K562 (cell line): ENCODE data around the gene DNMT1. TPM values are rescaled to one million over a fixed set of nuclear protein-coding genes. Genes with fewer than 3 reads are reported as not detected.

ENCODE experiments used
- ATF1 ChIP-seq, 2 experiments: fragments of 450-650 bp in 1 of 2; IDR thresholded peaks; 2 replicates each; pipeline ENCODE4 v1.6.1; 2016; ENCODE audit warnings: missing compliant biosample characterization in 1 of 2, missing genetic modification characterization in 1 of 2
- BRD4 ChIP-seq: fragments of 200-600 bp; sonication (generic); IDR thresholded peaks from 2 replicates; pipeline ENCODE4 v1.6.1; 2017; ENCODE audit warnings: inconsistent platforms
- CBX8 ChIP-seq: fragments of 200-600 bp; sonication (generic); IDR thresholded peaks from 2 replicates; pipeline ENCODE4 v1.6.1; 2012; ENCODE audit warnings: borderline replicate concordance, mixed run types, low read depth, mild to moderate bottlenecking, moderate library complexity, mixed read lengths, low read length, control low read depth, inconsistent platforms; ENCODE audit not compliant: poor library complexity, severe bottlenecking; ENCODE audit errors: extremely low read depth
- E2F6 ChIP-seq, 2 experiments: IDR thresholded peaks; 2 replicates each; pipeline ENCODE4 v1.6.1; 2011; ENCODE audit warnings: borderline replicate concordance in 1 of 2, control low read depth in 1 of 2, low read depth in 1 of 2, low read length in 1 of 2, mild to moderate bottlenecking in 1 of 2, mixed read lengths in 1 of 2, moderate library complexity in 1 of 2; ENCODE audit not compliant: insufficient read depth in 1 of 2, insufficient read length in 1 of 2, poor library complexity in 1 of 2, severe bottlenecking in 1 of 2; ENCODE audit errors: extremely low read depth in 1 of 2
- E4F1 ChIP-seq: fragments of 250-450 bp; sonication (Bioruptor Pico); IDR thresholded peaks from 2 replicates; pipeline ENCODE4 v1.5.0; 2021; ENCODE audit warnings: mild to moderate bottlenecking, borderline replicate concordance
- KDM1A ChIP-seq, 2 experiments: fragments of 450-650 bp; IDR thresholded peaks; 2 replicates each; pipeline ENCODE4 v1.6.1; 2016; ENCODE audit warnings: mild to moderate bottlenecking in 2 of 2
- KHSRP ChIP-seq: fragments of 450-650 bp; IDR thresholded peaks from 2 replicates; pipeline ENCODE4 v1.6.1; 2017
- L3MBTL2 ChIP-seq: fragments of 450-650 bp; IDR thresholded peaks from 2 replicates; pipeline ENCODE4 v1.6.1; 2016; ENCODE audit warnings: mild to moderate bottlenecking, moderate library complexity
- MYC ChIP-seq, 2 experiments: fragments of 250-450 bp in 1 of 2; sonication (Bioruptor Pico) in 1 of 2; IDR thresholded peaks; 2 replicates each; pipeline versions ENCODE4 v1.5.1 to v1.6.1; 2012 to 2021; ENCODE audit warnings: low read depth in 2 of 2, borderline replicate concordance in 1 of 2, improper control_type of control experiment in 1 of 2, low read length in 1 of 2, mild to moderate bottlenecking in 1 of 2, moderate library complexity in 1 of 2
- RBFOX2 ChIP-seq: fragments of 200-400 bp; formaldehyde crosslinking; IDR thresholded peaks from 2 replicates; pipeline ENCODE4 v1.6.1; 2017; ENCODE audit warnings: low read depth, mild to moderate bottlenecking, low read length, moderate library complexity
- TAF7 ChIP-seq: fragments of 450-650 bp; IDR thresholded peaks from 2 replicates; pipeline ENCODE4 v1.6.1; 2016; ENCODE audit warnings: missing genetic modification characterization, missing compliant biosample characterization
- TOE1 ChIP-seq, 2 experiments: fragments of 450-650 bp in 1 of 2; sonication (generic) in 1 of 2; formaldehyde crosslinking in 1 of 2; IDR thresholded peaks; 2 replicates each; pipeline versions ENCODE4 v1.7.1 to v1.8.0; 2016 to 2022; ENCODE audit warnings: borderline replicate concordance in 2 of 2, mild to moderate bottlenecking in 2 of 2, antibody characterized with exemption in 1 of 2, inconsistent platforms in 1 of 2, low read depth in 1 of 2, missing genetic modification reagents in 1 of 2, moderate library complexity in 1 of 2
- UBTF ChIP-seq, 2 experiments: IDR thresholded peaks; 2 replicates each; pipeline ENCODE4 v1.6.1; 2012; ENCODE audit warnings: improper control_type of control experiment in 2 of 2, low read depth in 2 of 2, low read length in 2 of 2, borderline replicate concordance in 1 of 2
- ZNF511 ChIP-seq: sonication (generic); formaldehyde crosslinking; IDR thresholded peaks from 2 replicates; pipeline ENCODE4 v1.8.0; 2022; ENCODE audit warnings: mild to moderate bottlenecking, missing genetic modification reagents
- ZNF75A ChIP-seq: fragments of 450-650 bp; formaldehyde crosslinking; IDR thresholded peaks from 2 replicates; pipeline ENCODE4 v1.4.0; 2020; ENCODE audit warnings: mild to moderate bottlenecking
- polyA plus RNA-seq, 8 experiments: library from polyadenylated mRNA; depleted of rRNA in 4 of 8; stranded (reverse) in 5 of 8; unstranded in 3 of 8; fragments of >200 nt; fragmentation: Nextera tagmentation in 2 of 8; fragmentation: Illumina TruSeq in 1 of 8; extraction: Ambion mirVana in 2 of 8; extraction: Trizol in 1 of 8; gene quantifications; 2 replicates each; pipeline versions ENCODE4 v1.2.1 to v1.2.3, GENCODE V29; 2011 to 2014; ENCODE audit warnings: inconsistent platforms in 1 of 8, missing spikeins in 1 of 8
- total RNA-seq, 7 experiments: library from RNA; depleted of rRNA in 6 of 7; stranded (reverse); fragments of >200 nt in 6 of 7; fragmentation: Illumina TruSeq in 2 of 7; extraction: Trizol in 2 of 7; gene quantifications; 2 replicates each; pipeline versions ENCODE4 v1.2.1 to v1.2.3, GENCODE V29; 2011 to 2021; ENCODE audit warnings: low replicate concordance in 1 of 7

The DNMT1 gene
- total and polyA plus RNA-seq, 9 of the 15 experiments (the other 6 are each of a cell fraction or from before 2014, with no cell fraction given) = 80.1 to 271 (median 121) TPM

GRCh38 chr19:10085641-10086590, 108.8 kb downstream of the DNMT1 start, which contains the start of gene SHFL (continued):
- peak in 1 of 2 experiments; percentile 62 for TF ChIP-seq E2F6 (IDR thresholded peaks at IDR 0.05; ENCODE audit: borderline replicate concordance in 1 of 2, extremely low read depth in 1 of 2, insufficient read depth in 1 of 2, insufficient read length in 1 of 2, low read depth in 1 of 2, low read length in 1 of 2, poor library complexity in 1 of 2, severe bottlenecking in 1 of 2)
- TF ChIP-seq RBFOX2 = peak; percentile 63; the same call in 1 of the 2 replicates
- TF ChIP-seq TOE1 (IDR thresholded peaks at IDR 0.05; ENCODE audit: borderline replicate concordance) = peak; percentile 36; the same call in 1 of the 2 replicates
- TF ChIP-seq TOE1 (CRISPR knock-in tag; IDR thresholded peaks at IDR 0.05; ENCODE audit: borderline replicate concordance, low read depth) = no peak
- no peak for TF ChIP-seq KHSRP
- TF ChIP-seq UBTF (IDR thresholded peaks at IDR 0.05; ENCODE audit: borderline replicate concordance in 1 of 2, low read depth in 2 of 2, low read length in 2 of 2) = no peak
- peak; percentile 66; the same call in 1 of the 2 replicates for TF ChIP-seq ZNF511 (CRISPR knock-in tag)
- TF ChIP-seq L3MBTL2 = peak; percentile 59
- TF ChIP-seq BRD4 = 0 out of 2 replicates have a peak, but pooled peaks have one; percentile 48
- TF ChIP-seq KDM1A (IDR thresholded peaks at IDR 0.05) = peak; percentile 96 to 98
- TF ChIP-seq ATF1 (CRISPR knock-in tag; IDR thresholded peaks at IDR 0.05) = no peak
- TF ChIP-seq ATF1 (tag; IDR thresholded peaks at IDR 0.05) = peak; percentile 38; the same call in 1 of the 2 replicates
- no peak for TF ChIP-seq TAF7 (tag)
- no peak for TF ChIP-seq E4F1 (CRISPR knock-in tag)
- no peak for TF ChIP-seq ZNF75A (CRISPR knock-in tag)
- TF ChIP-seq CBX8 = no peak
- TF ChIP-seq MYC (IDR thresholded peaks at IDR 0.05; ENCODE audit: low read depth, low read length) = peak; percentile 23; the same call in 1 of the 2 replicates
- TF ChIP-seq MYC (CRISPR knock-in tag; IDR thresholded peaks at IDR 0.05; ENCODE audit: borderline replicate concordance, low read depth) = no peak
